ENCODE data around the gene RPTOR.

Gene RPTOR

GRCh38 chr17:80822700-80823410, 278.2 kb downstream of the RPTOR start:
- Histone ChIP-seq H3K9ac (ENCODE audit: insufficient read length) (no peak overlapping the region), H3K27ac (no peak overlapping the region), H3K36me3 (ENCODE audit: insufficient read depth, low read length) (no peaks in the 10 kb centered on the region), H3K4me3 (no peak overlapping the region), H3K9me3 (ENCODE audit: low read depth, low read length) (no peaks in the 10 kb centered on the region)
- TF ChIP-seq POLR2AphosphoS5 (IDR thresholded peaks at IDR 0.05; ENCODE audit: borderline replicate concordance, low read depth, low read length), result no peak
- TF ChIP-seq FOXP2 (optimal IDR thresholded peaks at IDR 0.05; ENCODE audit: control extremely low read depth, extremely low read length, insufficient read depth), result no peak
- no peak for TF ChIP-seq EZH2 (IDR thresholded peaks at IDR 0.05)
- DNase-seq (ENCODE audit: low read depth, low spot score), result no peak

GRCh38 chr17:80824549-80825470, 280.2 kb downstream of the RPTOR start:
- no peak for TF ChIP-seq FOXP2 (optimal IDR thresholded peaks at IDR 0.05; ENCODE audit: control extremely low read depth, extremely low read length, insufficient read depth)
- DNase-seq (ENCODE audit: low read depth, low spot score), result no peak
- H3K36me3 ChIP-seq (ENCODE audit: insufficient read depth, low read length), result no peaks in the 10 kb centered on the region
- no peak overlapping the region for H3K9ac ChIP-seq (ENCODE audit: insufficient read length)
- no peaks in the 10 kb centered on the region for H3K9me3 ChIP-seq (ENCODE audit: low read depth, low read length)
- no peak overlapping the region for H3K27ac ChIP-seq
- no peak overlapping the region for H3K4me3 ChIP-seq

- no peak for DNase-seq (ENCODE audit: low read depth, low spot score)
- no peaks in the 10 kb centered on the region for H3K9me3 ChIP-seq (ENCODE audit: low read depth, low read length)
- no peak overlapping the region for H3K9ac ChIP-seq (ENCODE audit: insufficient read length)
- no peaks in the 10 kb centered on the region for H3K36me3 ChIP-seq (ENCODE audit: insufficient read depth, low read length)
- no peak for TF ChIP-seq EZH2 (IDR thresholded peaks at IDR 0.05)
- no peak for TF ChIP-seq POLR2AphosphoS5 (IDR thresholded peaks at IDR 0.05; ENCODE audit: borderline replicate concordance, low read depth, low read length)
- no peak for TF ChIP-seq FOXP2 (optimal IDR thresholded peaks at IDR 0.05; ENCODE audit: control extremely low read depth, extremely low read length, insufficient read depth)
- no peak overlapping the region for H3K27ac ChIP-seq
- H3K4me3 ChIP-seq, result no peak overlapping the region
These were observed 281.1 kb downstream of the RPTOR start for GRCh38 chr17:80825471-80826345.

- Histone ChIP-seq H3K9ac (ENCODE audit: insufficient read length) (no peak overlapping the region), H3K9me3 (ENCODE audit: low read depth, low read length) (no peaks in the 10 kb centered on the region), H3K4me3 (no peak overlapping the region), H3K27ac (no peak overlapping the region), H3K36me3 (ENCODE audit: insufficient read depth, low read length) (no peaks in the 10 kb centered on the region)
- TF ChIP-seq EZH2 (IDR thresholded peaks at IDR 0.05) (no peak), POLR2AphosphoS5 (IDR thresholded peaks at IDR 0.05; ENCODE audit: borderline replicate concordance, low read depth, low read length) (no peak), FOXP2 (optimal IDR thresholded peaks at IDR 0.05; ENCODE audit: control extremely low read depth, extremely low read length, insufficient read depth) (no peak)
- DNase-seq (ENCODE audit: low read depth, low spot score), result no peak
These were observed 281.8 kb downstream of the RPTOR start for GRCh38 chr17:80826346-80826954.

- no peak for DNase-seq (ENCODE audit: low read depth, low spot score)
- Histone ChIP-seq H3K27ac (no peak overlapping the region), H3K4me3 (no peak overlapping the region), H3K9ac (ENCODE audit: insufficient read length) (no peak overlapping the region), H3K36me3 (ENCODE audit: insufficient read depth, low read length) (no peaks in the 10 kb centered on the region), H3K9me3 (ENCODE audit: low read depth, low read length) (no peaks in the 10 kb centered on the region)
- TF ChIP-seq POLR2AphosphoS5 (IDR thresholded peaks at IDR 0.05; ENCODE audit: borderline replicate concordance, low read depth, low read length) (no peak), FOXP2 (optimal IDR thresholded peaks at IDR 0.05; ENCODE audit: control extremely low read depth, extremely low read length, insufficient read depth) (no peak)
These were observed 282.5 kb downstream of the RPTOR start for GRCh38 chr17:80826955-80827645.

GRCh38 chr17:80827646-80828643, 283.3 kb downstream of the RPTOR start:
- Histone ChIP-seq H3K9me3 (ENCODE audit: low read depth, low read length) (no peaks in the 10 kb centered on the region), H3K36me3 (ENCODE audit: insufficient read depth, low read length) (no peaks in the 10 kb centered on the region), H3K27ac (peak overlapping the region; percentile 69; the same call in 1 of the 2 replicates), H3K9ac (ENCODE audit: insufficient read length) (peak overlapping the region; percentile 33), H3K4me3 (no peak overlapping the region)
- no peak for DNase-seq (ENCODE audit: low read depth, low spot score)
- no peak for TF ChIP-seq POLR2AphosphoS5 (IDR thresholded peaks at IDR 0.05; ENCODE audit: borderline replicate concordance, low read depth, low read length)
- TF ChIP-seq EZH2 (IDR thresholded peaks at IDR 0.05), result no peak
- TF ChIP-seq FOXP2 (optimal IDR thresholded peaks at IDR 0.05; ENCODE audit: control extremely low read depth, extremely low read length, insufficient read depth), result no peak
